Naive B cell (primary cell): Measurements from ENCODE around the gene MRTFB. TPM values are rescaled to one million over a fixed set of nuclear protein-coding genes. Genes with fewer than 3 reads are reported as not detected.

ENCODE experiments used
- ATAC-seq, 2 donors: fragments of 150-1000 bp; cut with Tn5 transposase; 2 replicates each; pipeline ENCODE4 v1.10.0; 2021; ENCODE audit warnings: low read depth in 2 of 2, mild to moderate bottlenecking in 2 of 2, moderate library complexity in 2 of 2
- DNase-seq: peaks from one replicate; pipeline ENCODE4 v3.0.0; 2022
- H3K27ac Mint-ChIP-seq, 6 donors: one replicate each; pipeline ENCODE4 v1.8.0; 2020 to 2022; ENCODE audit warnings: mild to moderate bottlenecking in 6 of 6, mixed read lengths in 6 of 6, moderate library complexity in 5 of 6, inconsistent platforms in 2 of 6
- H3K27me3 Mint-ChIP-seq, 3 donors: one replicate each; pipeline ENCODE4 v1.8.0; 2021 to 2022; ENCODE audit warnings: mixed read lengths in 3 of 3, mild to moderate bottlenecking in 1 of 3
- H3K36me3 Mint-ChIP-seq, 2 donors: one replicate each; pipeline ENCODE4 v1.8.0; 2020 to 2022; ENCODE audit warnings: mixed read lengths in 2 of 2, inconsistent platforms in 1 of 2, mild to moderate bottlenecking in 1 of 2
- H3K4me1 Mint-ChIP-seq, 3 donors: one replicate each; pipeline ENCODE4 v1.8.0; 2020 to 2022; ENCODE audit warnings: mixed read lengths in 3 of 3, inconsistent platforms in 1 of 3, mild to moderate bottlenecking in 1 of 3, moderate library complexity in 1 of 3
- H3K4me3 Mint-ChIP-seq, 8 donors: one replicate each; pipeline ENCODE4 v1.8.0; 2020 to 2022; ENCODE audit warnings: mild to moderate bottlenecking in 8 of 8, mixed read lengths in 8 of 8, moderate library complexity in 8 of 8, inconsistent platforms in 2 of 8
- H3K9me3 Mint-ChIP-seq, 7 donors: one replicate each; pipeline ENCODE4 v1.8.0; 2020 to 2022; ENCODE audit warnings: mixed read lengths in 7 of 7, mild to moderate bottlenecking in 5 of 7, inconsistent platforms in 2 of 7, moderate library complexity in 1 of 7
- polyA plus RNA-seq, 6 donors: library from polyadenylated mRNA; unstranded; fragments of 300-500 nt; fragmentation: Illumina TruSeq; gene quantifications; one replicate each; pipeline ENCODE4 v1.2.3, GENCODE V29; 2021; ENCODE audit warnings: low read depth in 6 of 6

Gene MRTFB
- polyA plus RNA-seq, 6 donors from 2014 or later = 0.45 to 10.6 (median 8.2) TPM

DNA sequence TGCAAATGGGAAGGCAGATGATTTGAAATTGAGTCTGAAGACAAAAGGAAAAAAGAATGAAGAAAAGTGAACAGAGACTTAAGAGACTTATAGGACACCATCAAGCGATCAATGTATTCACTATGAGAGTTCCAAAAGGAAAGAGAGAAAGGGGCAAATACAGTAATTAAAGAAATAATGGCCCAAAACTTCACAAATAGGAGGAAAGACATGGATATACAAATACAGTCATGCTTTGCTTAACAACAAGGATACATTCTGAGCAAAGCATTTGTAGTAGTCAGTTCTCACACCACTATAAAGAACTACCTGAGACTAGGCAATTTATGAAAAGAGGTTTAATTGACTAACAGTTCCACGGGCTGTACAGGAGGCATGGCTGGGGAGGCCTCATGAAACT, 152.5 kb downstream of the MRTFB start:
- H3K9me3 Mint-ChIP-seq = peaks cover 0 to 8% (median 2%) of the 10 kb centered on the region in 7 donors
- H3K27ac Mint-ChIP-seq = no peak overlapping the region
- DNase-seq (no peak), ATAC-seq (no peak)
- H3K36me3 Mint-ChIP-seq = peaks cover 24 to 33% of the 10 kb centered on the region in 2 donors
- H3K4me1 Mint-ChIP-seq = no peaks in the 10 kb centered on the region
- no peaks in the 10 kb centered on the region for H3K27me3 Mint-ChIP-seq
- H3K4me3 Mint-ChIP-seq = no peak overlapping the region

DNA sequence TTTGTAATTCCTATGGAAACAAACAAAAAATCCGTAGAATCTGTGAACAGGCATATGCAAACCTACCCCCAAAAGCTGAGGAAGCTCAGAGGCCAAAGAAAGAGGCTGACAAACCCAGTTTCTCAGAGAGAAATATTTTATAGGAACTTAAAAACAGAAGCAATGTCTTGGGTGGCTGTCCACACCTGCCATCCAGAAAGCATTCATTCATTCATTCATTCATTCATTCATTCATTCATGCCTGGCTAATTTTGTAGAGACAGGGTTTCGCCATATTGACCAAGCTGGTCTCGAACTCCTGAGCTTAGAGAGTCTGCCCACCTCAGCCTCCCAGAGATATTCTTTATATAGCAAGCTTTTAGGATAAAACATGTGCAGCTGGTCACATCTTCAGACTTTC, 154.3 kb downstream of the MRTFB start:
- no peak for ATAC-seq
- no peaks in the 10 kb centered on the region for H3K4me1 Mint-ChIP-seq
- H3K36me3 Mint-ChIP-seq = peaks cover 20 to 24% of the 10 kb centered on the region in 2 donors
- H3K4me3 Mint-ChIP-seq = no peak overlapping the region
- H3K27me3 Mint-ChIP-seq = no peaks in the 10 kb centered on the region
- H3K9me3 Mint-ChIP-seq = peaks cover 0 to 8% (median 3%) of the 10 kb centered on the region in 7 donors
- DNase-seq = no peak
- H3K27ac Mint-ChIP-seq = no peak overlapping the region

DNA sequence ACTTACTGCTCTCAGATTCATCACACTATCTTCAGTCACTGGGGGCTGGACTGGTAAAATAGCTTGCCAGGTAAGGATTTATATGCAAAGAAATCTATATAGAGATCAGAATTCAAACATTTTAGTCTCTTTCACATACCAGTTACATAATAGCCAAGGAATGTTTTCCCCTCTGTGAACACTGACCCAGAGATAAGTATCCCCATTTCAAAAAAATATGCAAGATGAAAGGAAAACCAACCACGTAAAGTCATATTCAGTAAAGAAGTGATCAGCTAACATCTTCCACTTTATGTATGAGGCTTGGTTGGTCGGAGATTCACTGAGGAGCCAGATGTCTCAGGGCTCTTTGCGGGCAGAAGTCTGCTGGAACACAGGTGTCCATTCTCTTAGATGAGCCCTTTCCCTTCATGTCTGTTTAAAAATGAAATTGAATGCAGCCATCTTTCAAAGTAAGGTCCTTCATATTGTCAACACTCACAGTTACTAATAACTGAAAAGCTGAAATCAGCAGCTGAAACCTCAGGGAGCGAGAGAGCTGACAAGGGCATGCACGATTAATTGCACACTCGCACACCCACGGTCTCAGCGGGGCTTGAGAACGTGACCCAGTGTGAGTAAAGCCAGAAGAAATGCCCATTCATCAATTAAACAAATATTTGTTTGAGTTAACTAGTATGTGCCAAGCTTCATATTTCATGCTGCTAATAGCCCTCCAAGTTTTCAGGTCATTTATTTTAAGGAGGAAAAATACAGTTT, 161.2 kb downstream of the MRTFB start:
- H3K9me3 Mint-ChIP-seq = peaks cover 0 to 3% (median under 1%) of the 10 kb centered on the region in 7 donors
- no peak for ATAC-seq
- no peaks in the 10 kb centered on the region for H3K27me3 Mint-ChIP-seq
- no peak overlapping the region for H3K4me3 Mint-ChIP-seq
- no peak overlapping the region for H3K27ac Mint-ChIP-seq
- no peak for DNase-seq
- no peaks in the 10 kb centered on the region for H3K4me1 Mint-ChIP-seq
- no peaks in the 10 kb centered on the region for H3K36me3 Mint-ChIP-seq

- H3K4me3 Mint-ChIP-seq = no peak overlapping the region
- peaks cover 6 to 7% of the 10 kb centered on the region in 2 donors for H3K36me3 Mint-ChIP-seq
- no peaks in the 10 kb centered on the region for H3K4me1 Mint-ChIP-seq
- DNase-seq (no peak), ATAC-seq (no peak)
- H3K27me3 Mint-ChIP-seq = no peaks in the 10 kb centered on the region
- no peaks in the 10 kb centered on the region for H3K9me3 Mint-ChIP-seq
- no peak overlapping the region for H3K27ac Mint-ChIP-seq
Observed at GRCh38 chr16:14236401-14236800, 165.3 kb downstream of the MRTFB start.

GRCh38 chr16:14238756-14239155, 167.6 kb downstream of the MRTFB start:
- Mint-ChIP-seq H3K4me3 (no peak overlapping the region), H3K27me3 (no peaks in the 10 kb centered on the region), H3K4me1 (no peaks in the 10 kb centered on the region), H3K36me3 (peaks cover 6 to 7% of the 10 kb centered on the region in 2 donors), H3K27ac (no peak overlapping the region), H3K9me3 (no peaks in the 10 kb centered on the region)
- no peak for ATAC-seq
- no peak for DNase-seq

- DNase-seq (no peak), ATAC-seq (no peak)
- no peak overlapping the region for H3K4me3 Mint-ChIP-seq
- H3K27ac Mint-ChIP-seq = peak overlapping the region in 1 of 6 donors; percentile 12
- H3K27me3 Mint-ChIP-seq = no peaks in the 10 kb centered on the region
- no peaks in the 10 kb centered on the region for H3K9me3 Mint-ChIP-seq
- peaks cover 6 to 7% of the 10 kb centered on the region in 2 donors for H3K36me3 Mint-ChIP-seq
- H3K4me1 Mint-ChIP-seq = no peaks in the 10 kb centered on the region
Observed at GRCh38 chr16:14239791-14240190, 168.7 kb downstream of the MRTFB start.

DNA sequence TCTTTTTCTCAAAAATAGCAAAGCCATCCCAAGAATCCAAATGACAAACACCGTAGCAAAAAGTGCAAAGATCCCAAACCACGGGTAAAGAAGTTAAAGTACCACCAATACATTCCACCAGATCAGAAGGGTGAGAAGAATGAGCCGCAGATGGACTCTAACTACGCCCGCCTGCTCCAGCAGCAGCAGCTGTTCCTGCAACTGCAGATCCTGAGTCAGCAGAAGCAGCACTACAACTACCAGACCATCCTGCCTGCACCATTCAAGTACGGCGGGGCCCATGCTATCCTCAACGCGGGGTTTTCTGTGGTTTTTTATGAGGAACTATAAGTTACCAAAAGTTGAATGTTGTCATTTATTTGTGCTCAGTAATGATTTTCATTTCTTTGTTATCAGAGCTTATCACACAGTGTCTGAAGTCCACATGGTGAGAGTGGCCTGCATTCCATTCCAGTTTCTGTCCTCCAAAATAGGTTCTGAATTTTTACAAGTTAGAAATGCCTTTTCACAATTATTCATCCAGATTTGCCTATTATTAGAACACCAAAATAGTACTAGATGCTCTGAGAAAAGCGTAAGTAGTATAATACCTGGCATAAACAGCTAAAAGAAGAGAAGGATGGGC, 169.2 kb downstream of the MRTFB start:
- H3K9me3 Mint-ChIP-seq = no peaks in the 10 kb centered on the region
- no peaks in the 10 kb centered on the region for H3K27me3 Mint-ChIP-seq
- peak overlapping the region in 1 of 8 donors; percentile 18 for H3K4me3 Mint-ChIP-seq
- H3K36me3 Mint-ChIP-seq = peaks cover 6 to 7% of the 10 kb centered on the region in 2 donors
- H3K27ac Mint-ChIP-seq = peak overlapping the region in 1 of 6 donors; percentile 62
- ATAC-seq (no peak), DNase-seq (no peak)
- no peaks in the 10 kb centered on the region for H3K4me1 Mint-ChIP-seq

GRCh38 chr16:14240964-14241363, 169.8 kb downstream of the MRTFB start:
- no peaks in the 10 kb centered on the region for H3K27me3 Mint-ChIP-seq
- ATAC-seq (no peak), DNase-seq (no peak)
- peak overlapping the region in 1 of 8 donors; percentile 18 for H3K4me3 Mint-ChIP-seq
- H3K27ac Mint-ChIP-seq = no peak overlapping the region
- peaks cover 6 to 9% of the 10 kb centered on the region in 2 donors for H3K36me3 Mint-ChIP-seq
- H3K4me1 Mint-ChIP-seq = no peaks in the 10 kb centered on the region
- H3K9me3 Mint-ChIP-seq = no peaks in the 10 kb centered on the region

DNA sequence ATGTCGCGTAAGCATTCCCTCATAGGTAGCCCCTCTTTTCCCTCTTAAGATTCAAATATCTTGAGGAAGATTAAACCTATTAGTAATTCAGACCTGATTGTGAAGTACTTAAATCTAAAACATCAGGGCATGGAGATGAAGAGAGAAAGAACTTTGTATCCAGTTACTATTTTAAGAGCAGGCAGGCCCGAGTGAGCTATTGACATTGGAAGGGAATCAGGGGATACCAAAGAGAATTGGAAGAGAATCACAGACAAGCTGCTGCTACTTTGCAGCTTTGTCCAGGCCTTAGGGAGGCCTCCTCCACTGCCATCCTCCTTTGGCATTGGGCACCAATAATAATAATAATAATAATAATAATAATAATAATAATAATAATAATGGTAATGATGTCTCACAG, 170.5 kb downstream of the MRTFB start:
- Mint-ChIP-seq H3K4me1 (no peaks in the 10 kb centered on the region), H3K36me3 (peaks cover 6 to 16% of the 10 kb centered on the region in 2 donors), H3K27ac (no peak overlapping the region), H3K27me3 (no peaks in the 10 kb centered on the region), H3K4me3 (no peak overlapping the region), H3K9me3 (no peaks in the 10 kb centered on the region)
- no peak for DNase-seq
- no peak for ATAC-seq

DNA sequence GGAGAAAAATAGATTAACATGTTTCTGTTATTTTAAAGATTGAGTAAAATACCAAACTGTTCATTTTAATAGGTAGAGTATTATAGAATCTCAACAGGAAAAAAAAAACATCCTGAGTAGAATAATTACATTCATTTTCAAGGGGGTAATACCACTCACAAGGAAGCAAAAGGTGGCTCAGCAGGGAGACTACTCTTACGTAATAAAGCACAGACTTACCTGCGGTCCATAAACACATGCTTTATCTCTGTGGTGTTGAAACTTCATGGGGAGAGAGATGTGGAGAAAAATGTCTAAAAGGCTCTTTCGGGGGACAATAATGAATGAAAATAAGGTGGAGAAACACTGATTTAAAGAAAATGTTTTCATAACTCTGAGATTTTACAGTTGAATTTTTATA, 171.7 kb downstream of the MRTFB start:
- no peaks in the 10 kb centered on the region for H3K9me3 Mint-ChIP-seq
- H3K36me3 Mint-ChIP-seq = peaks cover 6 to 20% of the 10 kb centered on the region in 2 donors

DNA sequence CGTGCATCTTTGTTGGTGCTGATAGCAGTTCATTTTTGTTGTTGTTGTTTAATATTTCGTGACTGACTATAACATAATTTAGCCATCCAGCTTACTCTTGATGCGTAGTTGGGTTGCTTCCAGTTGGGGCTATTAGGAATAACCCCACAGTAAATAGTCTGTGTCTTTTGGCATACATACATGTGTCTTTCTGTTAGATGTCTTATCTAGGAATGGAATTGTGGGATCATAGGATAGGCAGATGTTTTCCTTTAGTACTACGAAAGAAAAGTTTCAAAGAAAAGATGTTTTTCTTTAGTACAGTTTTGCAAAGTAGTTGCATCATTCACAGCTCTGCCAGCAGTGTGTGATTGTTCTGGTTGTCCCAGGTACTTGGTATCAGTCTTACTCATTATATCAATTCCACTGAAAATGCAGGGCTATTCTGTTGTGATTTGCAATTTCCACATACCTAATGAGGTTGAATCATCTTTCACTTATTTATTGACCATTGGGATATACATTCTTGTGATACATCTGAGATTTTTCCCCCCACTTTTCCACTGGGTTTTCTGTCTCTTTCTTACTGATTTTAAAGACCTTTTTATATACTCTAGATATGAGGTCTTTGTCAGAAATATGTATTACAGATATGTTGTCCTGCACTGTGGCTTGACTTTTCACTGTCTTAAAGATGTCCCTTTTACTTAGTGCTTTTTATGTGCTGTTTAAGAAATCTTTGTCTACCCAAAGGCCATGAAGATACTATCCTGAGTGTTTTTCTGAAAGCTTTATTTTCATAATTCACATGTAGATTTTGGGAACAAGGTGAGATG, 173.3 kb downstream of the MRTFB start:
- H3K27ac Mint-ChIP-seq = peak overlapping the region in 1 of 6 donors; percentile 4
- no peak for DNase-seq
- no peaks in the 10 kb centered on the region for H3K9me3 Mint-ChIP-seq
- H3K36me3 Mint-ChIP-seq = peaks cover 6 to 20% of the 10 kb centered on the region in 2 donors
- no peak overlapping the region for H3K4me3 Mint-ChIP-seq
- H3K4me1 Mint-ChIP-seq = no peaks in the 10 kb centered on the region
- no peaks in the 10 kb centered on the region for H3K27me3 Mint-ChIP-seq
- ATAC-seq = no peak

More for the DNA sequence above, 171.7 kb downstream of the MRTFB start:
- no peak overlapping the region for H3K27ac Mint-ChIP-seq
- DNase-seq (no peak), ATAC-seq (no peak)
- H3K4me3 Mint-ChIP-seq = no peak overlapping the region
- no peaks in the 10 kb centered on the region for H3K27me3 Mint-ChIP-seq
- H3K4me1 Mint-ChIP-seq = no peaks in the 10 kb centered on the region

- H3K27me3 Mint-ChIP-seq = no peaks in the 10 kb centered on the region
- no peak for DNase-seq
- no peaks in the 10 kb centered on the region for H3K9me3 Mint-ChIP-seq
- ATAC-seq = no peak
- peaks cover 5 to 24% of the 10 kb centered on the region in 2 donors for H3K36me3 Mint-ChIP-seq
- no peak overlapping the region for H3K4me3 Mint-ChIP-seq
- peak overlapping the region in 1 of 6 donors; percentile 42 for H3K27ac Mint-ChIP-seq
- H3K4me1 Mint-ChIP-seq = no peaks in the 10 kb centered on the region
Observed at GRCh38 chr16:14248791-14249190, 177.7 kb downstream of the MRTFB start.

- Mint-ChIP-seq H3K4me1 (no peaks in the 10 kb centered on the region), H3K27me3 (no peaks in the 10 kb centered on the region), H3K36me3 (peaks cover 7 to 24% of the 10 kb centered on the region in 2 donors), H3K27ac (no peak overlapping the region), H3K4me3 (no peak overlapping the region), H3K9me3 (no peaks in the 10 kb centered on the region)
- ATAC-seq (no peak), DNase-seq (peak; percentile 37)
Observed at GRCh38 chr16:14249291-14250032, 178.3 kb downstream of the MRTFB start.
